ENCODE measurements around the gene FARP2. TPM values are rescaled to one million over a fixed set of nuclear protein-coding genes. Genes with fewer than 3 reads are reported as not detected.
A peak's percentile ranks its signal among the peaks of the same experiment; 100 is the strongest.
"Not testable (repeated sequence)": the region's sequence is repeated elsewhere in the genome, so short reads cannot be mapped to it uniquely, and the experiment has no call there.

FARP2 gene
- total RNA-seq, 1 donor from 2014 or later: 18.6 TPM

DNA sequence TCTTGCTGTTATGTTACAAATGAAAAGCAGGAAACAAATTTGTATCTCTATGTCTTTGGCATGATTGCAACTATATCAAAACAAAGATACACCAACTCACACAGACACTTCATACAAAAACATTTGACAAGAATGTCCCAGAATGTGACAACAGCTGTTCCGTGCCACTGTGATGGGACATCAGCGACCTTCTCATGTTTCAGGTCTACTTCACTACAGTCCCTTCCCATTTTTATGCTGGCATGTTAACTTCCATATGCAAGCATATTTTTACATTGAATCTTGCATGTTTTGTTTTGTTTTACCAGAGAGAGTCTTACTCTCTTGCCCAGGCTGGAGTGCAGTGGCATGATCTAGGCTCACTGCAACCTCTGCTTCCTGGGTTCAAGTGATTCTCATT, 81.1 kb downstream of the FARP2 start:
- intact Hi-C loops (cut with micrococcal nuclease): no loop called here
- DNase-seq (no peak), ATAC-seq (no peak)

GRCh38 chr2:241441492-241441891, 85.4 kb downstream of the FARP2 start:
- intact Hi-C loops (cut with micrococcal nuclease): no loop called here
- ATAC-seq (no peak), DNase-seq (no peak)

DNA sequence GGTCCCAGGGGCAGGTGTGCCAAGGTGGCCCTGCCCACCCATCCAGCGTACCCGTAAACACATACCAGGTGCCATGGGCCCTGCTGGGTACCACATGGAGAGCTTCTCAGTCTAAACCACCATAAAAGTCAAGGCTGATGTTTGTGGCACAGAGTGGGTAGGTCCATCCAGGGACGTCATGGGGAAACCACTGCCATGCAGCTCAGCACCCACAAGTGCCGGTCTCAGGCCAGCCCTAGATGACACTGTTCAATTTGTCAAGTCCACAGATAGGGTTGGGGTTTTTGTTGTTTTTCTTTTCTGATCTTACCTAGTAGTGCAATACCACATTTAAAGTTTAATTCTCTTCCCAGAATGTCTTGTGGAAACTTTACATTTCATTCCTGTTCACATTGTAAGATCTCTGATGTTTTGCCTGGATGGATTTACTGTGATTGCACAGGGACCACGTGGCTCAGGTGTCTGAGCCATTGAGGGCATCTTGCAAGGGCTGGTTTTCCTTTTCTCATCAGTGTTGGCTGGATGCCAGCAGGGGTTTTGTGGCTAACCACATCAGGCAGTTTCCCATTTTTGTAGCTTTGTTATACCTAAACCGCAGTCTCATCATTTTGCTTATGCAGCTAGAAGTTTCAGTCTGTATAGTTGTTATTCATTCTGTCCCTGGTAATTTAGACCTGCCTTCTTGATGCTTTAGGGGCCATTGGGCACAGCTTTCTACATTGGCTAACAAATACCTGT, 87.6 kb downstream of the FARP2 start:
- ATAC-seq (no peak), DNase-seq (peak; percentile 44)
- intact Hi-C loops (cut with micrococcal nuclease): no loop called here

- intact Hi-C loops (cut with micrococcal nuclease): no loop called here
- no peak for ATAC-seq
- DNase-seq: no peak
These were observed 89.3 kb downstream of the FARP2 start for GRCh38 chr2:241445426-241445825.

DNA sequence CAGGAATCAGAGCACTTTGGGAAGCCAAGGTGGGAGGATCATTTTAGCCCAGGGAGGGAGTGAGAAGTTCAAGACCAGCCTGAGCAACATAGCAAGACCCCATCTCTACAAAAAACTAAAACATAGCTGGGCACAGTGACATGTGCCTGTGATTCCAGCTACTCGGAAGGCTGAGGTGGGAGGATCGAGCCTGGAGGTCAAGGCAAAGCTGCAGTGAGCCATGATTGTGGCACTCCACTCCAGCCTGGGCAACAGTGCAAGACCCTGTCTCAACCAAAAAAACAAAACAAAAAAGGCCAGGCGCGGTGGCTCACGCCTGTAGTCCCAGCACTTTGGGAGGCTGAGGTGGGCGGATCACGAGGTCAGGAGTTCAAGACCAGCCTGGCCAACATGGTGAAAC, 94.0 kb downstream of the FARP2 start:
- DNase-seq; intact Hi-C loops (cut with micrococcal nuclease); ATAC-seq: not testable (repeated sequence)

DNA sequence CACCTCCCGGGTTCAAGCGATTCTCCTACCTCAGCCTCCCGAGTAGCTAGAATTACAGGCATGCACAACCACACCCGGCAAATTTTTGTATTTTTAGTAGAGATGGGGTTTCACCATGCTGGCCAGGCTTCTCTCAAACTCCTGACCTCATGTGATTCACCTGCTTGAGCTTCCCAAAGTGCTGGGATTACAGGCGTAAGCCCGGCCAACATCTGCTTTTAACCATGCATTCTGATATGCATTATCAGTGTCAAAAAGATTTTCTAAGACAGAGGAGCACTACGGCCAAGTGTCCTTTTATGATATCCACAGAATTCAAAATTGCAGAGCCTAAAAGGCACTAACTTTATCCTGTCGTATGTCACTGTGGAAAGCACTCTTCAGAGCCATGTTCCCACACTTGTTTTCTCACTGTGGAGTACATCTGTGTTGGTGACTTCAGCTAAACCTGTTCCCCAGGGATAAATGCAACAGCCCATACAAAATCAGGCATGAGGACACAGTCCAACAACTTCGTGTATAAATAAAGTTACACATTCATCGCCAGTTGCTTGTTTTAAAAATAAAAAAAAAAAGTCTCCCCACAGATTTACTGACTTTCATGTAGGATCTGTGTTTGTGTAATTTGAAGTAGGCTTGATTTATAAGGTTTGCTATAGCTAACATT, 95.9 kb downstream of the FARP2 start:
- intact Hi-C loops (cut with micrococcal nuclease): no loop called here
- ATAC-seq: no peak
- no peak for DNase-seq

GRCh38 chr2:241453919-241454318, 97.8 kb downstream of the FARP2 start:
- DNase-seq; intact Hi-C loops (cut with micrococcal nuclease); ATAC-seq: not testable (repeated sequence)

DNA sequence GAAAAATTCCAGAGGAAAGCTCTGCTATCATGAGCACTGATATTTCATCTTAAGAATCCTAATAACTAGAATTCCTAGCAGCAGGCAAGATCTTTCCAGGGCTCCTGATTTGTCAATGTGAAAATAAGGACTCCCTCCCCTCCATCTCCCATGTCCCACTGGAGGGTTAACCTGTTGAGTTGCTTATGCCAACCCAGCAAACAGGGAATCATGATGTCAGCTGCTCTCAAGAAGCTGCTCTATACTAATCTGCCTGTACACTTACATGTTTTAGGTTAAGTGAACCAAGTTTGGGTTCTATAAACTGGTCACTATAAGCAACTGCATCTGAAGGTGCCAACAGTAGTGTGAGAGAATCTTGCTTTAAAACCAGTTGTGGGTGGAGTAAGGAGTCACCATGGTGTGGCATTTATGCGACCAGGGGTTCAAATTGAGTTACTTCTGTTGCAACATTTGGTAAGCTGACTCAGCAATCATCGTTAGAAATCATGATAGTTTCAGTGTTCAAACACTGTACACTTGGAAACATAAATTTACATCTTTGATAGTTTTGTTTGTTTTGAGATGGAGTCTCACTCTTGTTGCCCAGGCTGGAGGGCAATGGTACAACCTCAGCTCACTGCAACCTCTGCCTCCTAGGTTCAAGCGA, 98.9 kb downstream of the FARP2 start:
- ATAC-seq (no peak), DNase-seq (no peak)
- intact Hi-C loops (cut with micrococcal nuclease): no loop called here

GRCh38 chr2:241456546-241456945, 100.5 kb downstream of the FARP2 start:
- intact Hi-C loops (cut with micrococcal nuclease): no loop called here
- ATAC-seq (no peak), DNase-seq (no peak)

GRCh38 chr2:241458687-241459086, 102.6 kb downstream of the FARP2 start:
- intact Hi-C loops (cut with micrococcal nuclease): no loop called here
- ATAC-seq (no peak), DNase-seq (no peak)

GRCh38 chr2:241459520-241459919, 103.4 kb downstream of the FARP2 start:
- intact Hi-C loops (cut with micrococcal nuclease): no loop called here
- ATAC-seq (no peak), DNase-seq (no peak)

- intact Hi-C loops (cut with micrococcal nuclease): no loop called here
- no peak for ATAC-seq
These were observed 104.5 kb downstream of the FARP2 start for GRCh38 chr2:241460631-241461030.

DNA sequence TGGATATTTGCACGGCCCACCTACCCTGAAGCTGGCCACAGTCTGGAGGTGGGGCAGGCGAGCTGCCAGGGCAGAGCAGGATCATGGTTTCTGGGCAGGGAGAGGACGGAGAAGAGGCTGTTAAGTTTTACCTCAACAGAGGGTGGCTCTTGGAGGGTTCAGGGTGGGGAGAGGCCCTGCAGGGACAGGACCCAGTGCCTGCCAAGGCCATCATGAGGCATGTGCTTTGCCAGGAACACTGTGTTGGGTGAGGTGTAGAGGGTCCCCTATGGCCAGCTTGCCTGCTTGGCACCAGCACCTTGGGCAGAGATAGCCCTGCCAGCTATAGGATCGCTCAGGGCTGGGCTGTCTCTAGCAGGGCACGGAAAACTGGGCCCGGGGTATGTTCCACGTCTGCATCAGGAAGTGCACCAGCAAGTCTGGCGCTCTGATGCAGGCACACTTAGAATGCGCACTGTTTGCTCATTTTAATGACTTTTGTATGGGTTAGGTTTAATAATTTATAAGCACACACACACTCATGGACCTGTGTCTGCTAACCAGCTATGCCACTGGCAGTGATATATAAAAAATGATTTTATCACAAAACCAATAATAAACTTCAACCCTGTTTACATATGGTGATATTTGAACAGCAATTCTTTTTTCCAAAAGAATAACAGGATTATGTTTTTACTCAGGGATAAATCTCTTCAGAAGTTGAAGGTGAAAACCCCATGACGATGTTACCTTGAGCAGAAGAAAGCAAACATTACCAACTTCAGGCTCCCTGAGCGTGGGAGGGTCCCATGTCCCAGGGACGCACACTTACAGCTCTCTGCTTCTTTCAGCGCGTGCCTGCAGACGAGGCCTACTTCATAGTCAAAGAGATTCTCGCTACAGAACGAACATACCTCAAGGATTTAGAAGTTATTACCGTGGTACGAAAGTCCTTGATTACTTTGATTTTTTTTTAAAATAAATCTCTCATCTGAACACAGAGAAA, 105.9 kb downstream of the FARP2 start:
- DNase-seq (no peak), ATAC-seq (peak; percentile 46)
- intact Hi-C loops (cut with micrococcal nuclease): no loop called here

More at GRCh38 chr2:241460631-241461030, 104.5 kb downstream of the FARP2 start:
- no peak for DNase-seq

- ATAC-seq (no peak), DNase-seq (no peak)
- intact Hi-C loops (cut with micrococcal nuclease): no loop called here
These were observed 107.4 kb downstream of the FARP2 start for GRCh38 chr2:241463276-241464135.

GRCh38 chr2:241465543-241465942, 109.5 kb downstream of the FARP2 start:
- ATAC-seq (no peak), DNase-seq (no peak)
- intact Hi-C loops (cut with micrococcal nuclease): no loop called here

DNA sequence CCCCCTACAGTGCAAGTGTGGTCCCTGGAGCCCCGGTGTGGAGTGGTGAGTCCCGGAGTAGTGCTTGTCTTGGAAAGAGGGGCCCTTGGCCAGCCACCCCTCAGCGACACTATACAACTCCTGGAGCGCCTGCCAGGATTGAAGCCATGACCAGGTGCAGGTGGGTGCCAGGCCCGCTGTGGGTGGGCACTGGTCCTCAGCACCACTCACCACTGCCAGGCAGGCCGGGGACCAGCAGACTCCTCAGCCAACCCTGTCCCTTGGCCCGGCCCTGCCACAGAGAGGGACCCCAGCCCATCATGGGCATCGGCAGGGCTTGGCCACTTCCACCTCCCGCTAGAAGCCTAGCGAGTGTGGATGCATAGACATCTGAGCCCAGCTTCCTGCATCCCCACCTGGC, 110.1 kb downstream of the FARP2 start:
- intact Hi-C loops (cut with micrococcal nuclease): no loop called here
- ATAC-seq: no peak
- no peak for DNase-seq

GRCh38 chr2:241467777-241468475, 111.8 kb downstream of the FARP2 start:
- ATAC-seq: no peak
- intact Hi-C loops (cut with micrococcal nuclease): no loop called here
- no peak for DNase-seq

DNA sequence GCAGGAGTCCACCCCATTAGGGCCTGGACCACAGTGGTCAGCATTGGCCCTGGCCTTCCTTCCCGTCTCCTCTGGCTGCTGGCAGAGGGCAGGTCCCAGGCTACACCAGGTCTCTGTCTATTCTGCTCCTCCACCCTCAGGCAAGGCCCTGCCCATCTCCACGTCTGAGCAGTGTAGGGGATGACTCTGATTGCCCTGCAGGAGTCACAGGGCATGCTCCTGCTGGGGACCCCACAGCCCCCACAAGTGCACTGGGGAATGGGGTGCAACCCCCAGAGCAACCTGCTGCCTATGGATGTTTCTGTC, 112.3 kb downstream of the FARP2 start:
- ATAC-seq: no peak
- intact Hi-C loops (cut with micrococcal nuclease): no loop called here
- DNase-seq: no peak
